NCI-H2029 treated with DMSO at 0.1 percent for 48 hours (cell line): ENCODE data around the gene SUN1.
"Not testable (repeated sequence)": the region's sequence is repeated elsewhere in the genome, so short reads cannot be mapped to it uniquely, and the experiment has no call there.

Experiments used
- DNase-seq: peaks from one replicate; lab custom pipeline; 2025; lab: John Stamatoyannopoulos, UW

The SUN1 gene

DNA sequence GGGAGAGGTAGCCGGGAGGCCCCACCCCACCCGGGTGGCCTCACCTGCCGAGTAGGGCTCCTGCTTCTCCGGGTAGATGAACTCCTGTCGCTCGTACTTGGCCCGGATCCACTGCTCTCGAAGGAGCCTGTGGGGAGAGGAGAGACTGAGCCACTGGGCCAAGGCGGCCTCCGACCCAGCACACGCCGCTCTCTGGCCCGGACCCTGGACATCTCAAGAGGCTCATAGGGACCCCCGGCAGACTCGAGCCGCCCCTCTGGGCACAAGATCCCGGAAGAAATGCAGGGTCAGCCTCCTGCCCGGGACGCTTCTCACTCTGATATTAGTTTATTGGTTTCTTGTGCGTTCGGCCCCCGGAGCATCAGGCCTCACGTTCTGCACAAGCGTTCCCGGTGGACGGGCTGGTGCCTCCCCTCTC, 87.7 kb downstream of the SUN1 start:
- no peak for DNase-seq

DNA sequence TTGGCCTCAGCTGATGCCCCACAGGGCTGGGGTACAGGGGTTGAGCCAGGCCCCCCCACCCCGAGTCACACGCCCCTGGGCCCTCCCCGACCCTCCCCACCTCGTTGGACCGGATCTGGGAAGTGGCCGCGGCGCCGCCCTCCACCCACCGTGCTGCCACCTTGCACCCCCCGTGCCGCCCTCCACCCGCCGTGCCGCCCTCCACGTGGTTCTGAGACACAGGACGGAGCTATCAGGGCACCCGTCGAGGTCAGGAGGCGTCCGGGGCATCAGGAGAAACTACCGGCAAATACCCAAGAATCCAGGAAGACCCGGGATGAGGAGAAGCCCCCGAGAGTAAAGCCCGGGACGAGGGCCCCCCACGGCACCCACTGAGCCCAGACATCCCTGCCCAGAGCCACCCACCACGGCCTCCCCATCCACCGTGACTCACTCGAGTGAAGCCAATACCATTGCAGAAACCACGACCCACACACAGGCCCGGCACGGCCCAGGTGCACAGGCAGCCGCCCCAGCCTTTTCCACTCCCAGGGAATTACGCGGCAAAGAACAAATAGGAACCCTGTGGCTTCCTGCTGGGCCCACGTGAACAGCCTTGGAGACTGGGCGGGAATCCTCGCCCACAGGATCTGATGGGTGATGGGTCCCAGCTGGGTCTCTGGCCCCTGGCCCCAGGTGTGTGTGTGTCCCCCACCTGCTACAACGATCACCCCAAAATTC, 88.2 kb downstream of the SUN1 start:
- DNase-seq: no peak

DNA sequence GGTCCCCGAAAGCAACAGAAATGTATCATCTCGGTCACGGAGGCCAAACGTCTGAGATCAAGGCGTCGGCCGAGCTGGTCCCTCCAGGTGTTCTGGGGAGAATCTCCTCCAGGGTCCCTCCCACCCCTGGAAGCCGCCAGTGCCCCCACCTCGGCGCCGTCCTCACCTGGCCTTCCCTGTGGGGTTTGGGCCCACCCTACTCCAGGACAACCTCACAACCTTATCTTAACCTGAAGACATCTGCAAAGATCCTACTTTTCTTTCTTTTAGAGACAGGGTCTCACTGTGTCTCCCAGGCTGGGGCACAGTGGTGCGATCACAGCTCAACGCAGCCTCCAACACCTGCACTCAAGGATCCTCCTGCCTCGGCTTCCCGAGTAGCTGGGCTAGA, 88.8 kb downstream of the SUN1 start:
- DNase-seq: no peak

DNA sequence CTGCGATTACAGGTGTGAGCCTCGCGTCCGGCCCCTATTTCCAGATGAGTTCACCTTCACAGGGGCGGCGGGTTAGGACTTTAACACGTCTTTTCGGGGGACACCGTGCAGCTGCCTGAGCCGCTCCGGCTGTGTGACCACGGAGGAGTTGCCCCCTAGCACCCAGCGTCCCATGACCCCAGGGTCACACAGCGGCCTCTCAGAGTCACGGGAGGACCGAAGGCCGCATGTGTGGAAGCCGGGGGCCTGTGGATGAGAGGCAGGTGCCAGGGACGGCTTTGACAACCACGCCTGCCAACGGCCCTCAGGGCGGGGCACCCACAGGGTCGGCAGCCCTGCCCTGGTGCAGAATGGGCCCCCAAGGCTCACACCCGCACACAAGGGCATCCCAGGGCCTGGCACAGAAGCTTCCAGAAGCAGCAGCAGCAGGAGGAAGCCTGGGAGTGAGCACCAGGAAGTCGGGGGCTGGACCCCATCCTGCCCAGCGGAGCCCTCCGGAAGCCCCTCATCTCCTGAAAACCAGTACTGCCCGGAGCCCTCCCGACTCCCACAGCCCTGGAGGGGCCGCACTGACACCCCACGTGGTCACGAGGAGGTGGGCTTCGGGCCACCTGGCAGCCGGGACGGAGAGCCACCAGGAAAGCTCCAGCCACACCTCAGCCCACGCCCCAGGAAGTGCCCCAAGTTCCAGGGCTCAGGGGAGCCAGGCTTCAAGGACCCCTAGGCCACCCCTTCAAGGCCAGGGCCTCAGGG, 89.5 kb downstream of the SUN1 start:
- DNase-seq: no peak

DNA sequence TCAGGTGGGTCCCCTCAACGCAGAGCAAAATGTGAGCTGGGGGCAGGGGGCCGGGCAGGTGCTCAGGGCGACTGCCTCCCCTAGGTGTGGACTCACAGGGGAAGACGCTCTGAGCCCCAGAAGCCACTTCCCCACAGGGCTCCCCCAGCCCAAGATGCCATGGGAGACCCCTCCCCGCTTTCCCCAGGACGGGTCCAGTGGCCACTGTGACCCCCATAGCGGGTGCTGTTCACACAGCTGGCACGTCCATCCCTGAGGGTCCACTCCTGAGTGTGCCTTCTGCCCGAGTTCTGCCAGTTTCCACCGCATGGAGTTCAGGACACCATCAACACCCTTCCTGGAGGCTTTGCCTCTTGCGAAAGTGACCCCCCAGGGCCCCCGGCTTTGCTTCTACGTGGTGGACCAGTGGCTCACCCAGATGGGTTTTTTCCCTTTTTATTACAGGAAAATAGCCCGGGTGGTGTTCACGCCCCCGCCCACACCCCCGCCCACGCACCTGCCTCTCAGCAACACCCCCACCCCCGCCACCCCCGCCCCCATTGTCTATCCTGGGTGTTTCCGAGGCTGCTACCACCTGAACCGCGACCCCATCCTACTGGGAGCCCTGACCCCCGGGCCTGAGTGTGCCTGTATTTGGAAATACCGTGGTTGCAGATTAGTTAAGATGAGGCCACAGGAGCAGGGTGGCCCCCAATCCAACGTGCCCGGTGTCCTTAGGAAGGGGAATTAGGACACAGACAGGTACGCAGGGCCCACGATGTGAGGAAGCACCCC, 90.2 kb downstream of the SUN1 start:
- DNase-seq: no peak

DNA sequence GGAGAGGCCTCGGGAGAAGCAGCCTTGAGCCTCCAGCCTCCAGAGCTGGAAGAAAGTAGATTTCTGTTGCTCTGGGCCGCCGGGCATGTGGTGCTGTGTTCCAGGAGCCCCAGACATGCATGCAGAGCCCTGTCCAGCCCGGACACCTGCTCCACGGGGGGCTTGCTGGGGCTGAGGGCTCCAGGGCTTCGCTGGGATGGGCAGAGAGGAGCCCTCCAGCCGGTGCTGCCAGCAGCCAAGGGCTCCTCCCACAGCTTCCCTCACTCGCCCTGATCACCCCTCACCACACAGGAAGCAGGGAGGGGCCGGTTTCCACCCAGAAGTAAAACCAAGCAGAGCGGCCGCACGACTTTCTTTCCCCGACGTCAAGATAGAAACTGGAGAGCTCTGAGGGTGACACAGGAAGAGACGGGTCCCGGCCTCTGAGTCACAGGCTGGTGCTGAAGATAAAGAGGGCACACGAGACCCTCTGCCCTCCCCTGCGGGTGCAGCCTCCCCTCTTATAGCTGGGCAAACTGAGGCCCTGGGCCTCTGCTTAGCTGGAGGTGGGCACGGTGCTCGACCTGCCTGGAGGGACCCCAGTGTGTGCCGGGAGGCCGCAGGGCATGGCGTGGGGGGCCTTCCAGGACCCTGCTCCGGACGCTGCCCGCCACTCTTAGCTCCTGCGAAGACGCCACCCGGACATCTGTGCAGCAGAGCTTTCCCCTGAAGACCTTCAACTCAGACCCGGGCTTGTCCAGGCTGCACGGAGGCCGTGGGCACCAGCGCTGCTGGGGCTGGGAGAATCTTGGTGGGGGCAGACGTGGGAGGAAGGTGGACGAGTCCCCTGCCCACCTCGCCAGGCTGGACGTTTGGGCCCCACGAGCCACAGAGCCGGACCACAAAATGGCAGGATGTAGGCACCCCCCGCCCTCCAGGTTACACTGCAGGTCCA, 91.1 kb downstream of the SUN1 start:
- no peak for DNase-seq

DNA sequence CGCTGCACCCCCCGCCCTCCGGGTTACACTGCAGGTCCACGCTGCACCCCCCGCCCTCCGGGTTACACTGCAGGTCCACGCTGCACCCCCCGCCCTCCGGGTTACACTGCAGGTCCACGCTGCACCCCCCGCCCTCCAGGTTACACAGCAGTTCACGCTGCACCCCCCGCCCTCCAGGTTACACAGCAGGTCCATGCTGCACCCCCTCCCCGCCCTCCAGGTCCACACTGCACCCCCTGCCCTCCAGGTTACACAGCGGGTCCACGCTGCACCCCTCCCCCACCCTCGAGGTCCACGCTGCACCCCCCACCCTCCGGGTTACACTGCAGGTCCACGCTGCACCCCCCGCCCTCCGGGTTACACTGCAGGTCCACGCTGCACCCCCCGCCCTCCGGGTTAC, 91.8 kb downstream of the SUN1 start:
- not testable (repeated sequence) for DNase-seq
